CD4-positive, alpha-beta T cell treated with Interleukin-17A for 4 hours (primary cell): ENCODE results near the gene PPP6R3.
"Not testable (repeated sequence)": the region's sequence is repeated elsewhere in the genome, so short reads cannot be mapped to it uniquely, and the experiment has no call there.

ENCODE experiments used
- DNase-seq: peaks from one replicate; pipeline ENCODE4 v3.0.0-alpha.2; 2020; ENCODE audit warnings: mixed read lengths

Gene PPP6R3

DNA sequence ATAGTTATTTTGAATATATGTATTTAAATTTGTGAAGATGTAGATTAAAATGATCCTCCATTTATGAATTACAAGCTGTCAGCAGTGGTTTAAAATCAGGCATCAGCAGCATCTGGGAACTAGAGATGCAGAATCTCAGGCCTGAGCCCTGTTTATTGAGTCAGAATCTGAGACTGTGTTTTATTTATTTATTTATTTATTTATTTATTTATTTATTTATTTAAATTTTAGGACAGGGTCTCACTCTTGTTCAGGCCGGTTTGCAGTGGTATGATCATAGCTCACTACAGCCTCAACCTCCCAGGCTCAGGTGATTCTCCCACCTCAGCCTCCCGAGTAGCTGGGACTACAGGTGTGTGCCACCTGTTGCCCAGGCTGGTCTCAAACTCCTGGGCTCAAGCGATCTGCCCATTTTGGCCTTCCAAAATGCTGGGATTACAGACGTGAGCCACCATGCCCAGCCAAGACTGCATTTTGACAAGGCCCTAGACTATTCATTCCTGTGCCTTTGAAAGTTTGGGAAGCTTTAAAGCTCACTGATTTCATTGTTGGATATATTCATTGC lies 70.7 kb downstream of the PPP6R3 start:
- DNase-seq, result no peak

DNA sequence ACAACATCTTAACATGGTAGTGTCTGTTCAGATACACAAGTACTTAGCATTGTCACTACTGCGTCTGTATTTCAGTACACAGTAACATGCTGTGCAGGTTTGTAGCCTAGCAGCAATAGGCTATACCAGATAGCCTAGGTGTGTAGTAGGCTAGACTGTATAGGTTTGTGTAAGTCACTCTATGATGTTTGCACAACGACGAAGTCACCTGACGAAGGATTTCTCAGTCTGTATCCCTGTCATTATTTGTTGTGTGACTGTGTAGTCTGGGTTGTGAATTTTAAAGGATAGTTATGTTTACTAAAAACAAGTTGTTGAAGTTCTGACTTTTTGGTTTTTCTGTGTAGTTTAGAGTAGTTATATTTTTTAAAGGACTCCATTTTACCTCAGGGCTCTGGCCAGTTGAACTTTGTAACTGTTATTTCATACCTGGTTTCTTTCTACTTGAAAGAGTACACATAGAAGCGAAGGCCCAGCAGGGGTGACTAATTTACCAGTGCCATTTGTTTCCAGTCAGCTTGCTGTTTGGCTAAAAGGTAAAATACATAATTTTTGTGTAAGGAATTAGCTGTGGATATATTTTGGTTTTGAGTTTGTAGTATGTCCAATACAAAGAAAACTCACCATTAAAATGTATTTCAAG lies 72.3 kb downstream of the PPP6R3 start:
- no peak for DNase-seq

DNA sequence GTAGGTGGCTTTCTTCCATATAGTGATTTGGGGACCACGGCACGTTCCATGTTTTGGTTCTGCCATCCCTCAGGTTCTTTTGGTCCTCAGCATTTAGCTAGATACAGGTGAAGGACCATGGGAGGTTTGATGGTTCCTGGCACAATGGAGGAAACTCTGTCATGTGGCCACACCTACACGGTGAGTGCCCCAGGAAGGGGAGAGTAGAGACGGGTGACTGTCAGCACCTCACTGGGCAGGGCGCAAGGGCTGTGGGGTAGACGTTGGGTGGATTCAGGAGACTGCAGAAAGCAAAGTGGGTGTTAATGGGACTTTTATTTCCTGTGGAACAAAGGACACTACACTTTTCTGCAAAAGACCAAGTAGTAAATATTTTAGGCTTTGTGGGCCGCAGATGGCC lies 73.4 kb downstream of the PPP6R3 start:
- DNase-seq, result no peak

DNA sequence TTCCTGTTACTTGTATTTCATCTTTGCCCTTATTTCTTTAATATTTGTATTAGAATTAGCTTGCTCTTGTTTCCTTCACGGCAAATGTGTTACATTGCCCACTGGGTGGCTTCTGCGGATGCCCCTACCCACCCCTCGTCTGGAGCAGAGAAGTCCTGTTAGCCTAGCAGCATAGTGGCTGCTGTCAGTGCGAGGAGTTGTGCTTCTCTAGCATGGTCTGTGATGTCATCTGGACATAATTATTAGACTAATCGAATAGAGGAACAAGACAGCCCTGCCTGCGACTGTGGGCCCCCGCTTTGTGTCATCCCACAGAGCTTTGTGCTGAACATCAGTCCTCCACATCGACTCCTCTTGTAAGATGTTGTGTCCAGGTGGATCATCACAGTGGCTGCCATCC lies 74.5 kb downstream of the PPP6R3 start:
- DNase-seq, result no peak

GRCh38 chr11:68536706-68537105 lies 76.2 kb downstream of the PPP6R3 start:
- DNase-seq, result no peak

- DNase-seq, result no peak
Measured at GRCh38 chr11:68538025-68538424, 77.5 kb downstream of the PPP6R3 start.

DNA sequence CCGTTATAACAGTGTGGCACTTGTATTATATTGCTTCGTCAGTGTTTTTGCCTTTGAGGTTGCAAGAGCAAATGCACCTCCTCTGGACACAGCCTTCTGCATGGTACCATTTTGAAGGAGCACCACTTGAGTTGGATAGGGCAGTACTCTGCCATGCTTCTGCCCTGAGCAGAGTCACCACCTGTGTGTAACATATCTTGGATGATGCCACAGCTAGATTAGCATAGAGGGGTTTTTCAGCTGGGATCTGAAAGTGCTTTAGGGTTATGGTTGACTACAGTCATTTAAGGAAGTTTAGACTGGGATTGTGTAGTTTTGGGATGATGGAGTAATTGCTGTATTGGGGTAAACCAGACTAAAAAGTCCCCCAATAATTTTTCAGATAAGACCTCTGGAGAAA lies 78.8 kb downstream of the PPP6R3 start:
- no peak for DNase-seq

DNA sequence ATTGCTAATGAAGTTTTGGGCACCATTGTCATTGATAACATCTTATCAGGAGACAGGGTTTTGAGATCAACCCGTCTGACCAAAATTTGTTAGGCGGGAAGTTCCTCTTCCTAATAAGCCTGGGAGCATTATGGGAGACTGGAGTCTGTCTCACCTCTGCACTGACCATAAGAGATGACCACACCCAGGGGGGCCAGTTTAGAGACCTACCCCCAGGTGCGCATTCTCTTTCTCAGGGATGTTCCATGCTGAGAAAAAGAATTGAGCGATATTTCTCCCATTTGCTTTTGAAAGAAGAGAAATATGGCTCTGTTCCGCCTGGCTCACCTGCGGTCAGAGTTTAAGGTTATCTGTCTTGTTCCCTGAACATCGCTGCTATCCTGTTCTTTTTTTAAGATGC lies 80.0 kb downstream of the PPP6R3 start:
- DNase-seq, result not testable (repeated sequence)

GRCh38 chr11:68541116-68541515 lies 80.6 kb downstream of the PPP6R3 start:
- no peak for DNase-seq

GRCh38 chr11:68541991-68542390 lies 81.4 kb downstream of the PPP6R3 start:
- no peak for DNase-seq

GRCh38 chr11:68542617-68543016 lies 82.1 kb downstream of the PPP6R3 start:
- no peak for DNase-seq

GRCh38 chr11:68543594-68543993 lies 83.0 kb downstream of the PPP6R3 start:
- DNase-seq, result no peak

DNA sequence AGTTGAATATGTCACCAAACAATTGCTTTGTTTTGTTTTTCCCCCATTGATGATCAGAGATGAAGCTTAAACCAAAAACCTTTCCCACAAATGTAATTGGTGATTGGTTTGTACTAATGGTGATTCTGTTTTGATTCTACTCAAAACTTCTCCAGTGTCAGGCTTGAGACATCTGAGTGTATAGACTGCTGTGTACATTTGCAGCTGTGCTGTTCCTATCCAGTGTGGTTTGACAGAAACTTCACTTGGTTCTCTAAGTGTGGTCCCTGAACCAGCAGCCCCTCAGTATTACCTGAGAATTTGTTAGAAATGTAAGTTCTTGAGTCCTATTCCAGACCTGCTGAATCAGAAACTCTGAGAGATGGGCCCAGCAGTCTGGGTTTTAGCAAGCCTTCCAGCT lies 84.8 kb downstream of the PPP6R3 start:
- DNase-seq, result no peak

GRCh38 chr11:68545796-68546195 lies 85.2 kb downstream of the PPP6R3 start:
- no peak for DNase-seq

GRCh38 chr11:68546555-68546954 lies 86.0 kb downstream of the PPP6R3 start:
- peak; percentile 21 for DNase-seq

GRCh38 chr11:68549789-68550484 lies 89.4 kb downstream of the PPP6R3 start:
- DNase-seq, result peak; percentile 12

DNA sequence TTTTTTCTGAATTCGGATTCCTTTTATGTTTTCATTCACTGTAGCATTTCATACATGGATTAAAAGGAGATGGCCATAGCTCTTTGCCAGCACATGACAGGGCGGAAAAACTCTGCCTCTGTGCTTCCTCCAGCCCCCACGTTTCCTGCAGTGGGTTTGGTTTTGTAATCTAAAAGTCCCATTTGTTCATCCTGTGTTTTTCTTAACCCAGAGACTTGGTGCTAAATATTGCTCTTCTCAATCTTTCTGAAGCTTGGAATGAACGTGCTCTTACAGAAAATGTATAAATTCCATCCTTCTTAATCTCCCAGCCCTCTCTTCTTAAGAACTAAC lies 89.9 kb downstream of the PPP6R3 start:
- peak; percentile 42 for DNase-seq

DNA sequence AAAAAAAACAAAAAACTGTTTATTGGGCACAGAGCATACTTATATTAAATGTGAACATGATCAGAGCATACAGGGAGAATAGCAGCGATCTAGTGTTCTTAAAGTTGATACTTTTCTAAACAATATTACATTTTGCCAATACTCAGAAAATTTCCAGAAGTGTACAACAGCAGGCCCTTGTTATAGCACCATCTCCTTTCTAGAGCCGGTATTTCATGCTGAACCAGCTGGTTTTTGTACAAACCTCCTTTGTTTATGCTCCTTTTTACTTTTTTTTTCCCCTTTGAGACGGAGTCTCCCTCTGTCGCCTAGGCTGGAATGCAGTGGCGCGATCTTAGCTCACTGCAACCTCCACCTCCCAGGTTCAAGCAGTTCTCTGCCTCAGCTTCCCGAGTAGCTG lies 90.7 kb downstream of the PPP6R3 start:
- DNase-seq, result no peak

DNA sequence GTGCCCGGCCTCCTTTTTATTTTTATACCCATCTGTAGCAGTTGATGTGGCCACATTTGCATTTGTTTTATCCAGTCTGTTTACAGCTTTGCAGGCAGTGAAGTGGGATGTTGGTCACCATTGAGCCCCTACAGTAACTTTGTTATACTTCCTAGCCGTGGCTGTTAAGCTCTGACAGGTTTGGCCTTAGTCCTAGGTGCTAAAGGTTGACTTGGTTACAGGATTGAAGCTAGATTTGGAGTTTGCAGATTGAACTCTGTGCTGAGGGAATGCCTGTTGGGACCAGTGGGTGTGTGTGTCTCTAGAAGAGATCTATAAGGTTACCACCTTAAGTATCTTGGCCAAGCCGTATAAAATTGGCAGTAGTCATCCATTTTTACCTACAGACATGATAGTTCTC lies 91.2 kb downstream of the PPP6R3 start:
- no peak for DNase-seq

DNA sequence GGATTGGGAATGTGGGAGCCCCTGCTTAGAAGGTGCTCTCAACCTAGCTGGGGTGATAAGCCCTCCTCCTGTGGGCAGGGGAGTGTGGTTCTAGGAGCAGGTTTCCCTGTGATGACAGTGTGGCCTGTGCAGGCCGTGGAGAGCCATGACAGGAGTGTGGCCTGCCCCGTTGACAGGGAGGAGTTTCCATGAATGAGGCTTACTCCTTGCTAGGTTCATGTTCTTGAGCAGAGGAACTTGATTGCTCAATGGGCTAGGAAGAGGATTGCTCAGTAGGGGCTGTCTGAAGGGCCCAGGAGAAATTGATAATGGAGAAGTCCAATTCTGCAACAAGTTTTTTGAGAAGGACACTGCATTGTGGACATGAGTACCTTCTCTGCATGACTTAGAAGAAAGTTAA lies 92.0 kb downstream of the PPP6R3 start:
- no peak for DNase-seq

DNA sequence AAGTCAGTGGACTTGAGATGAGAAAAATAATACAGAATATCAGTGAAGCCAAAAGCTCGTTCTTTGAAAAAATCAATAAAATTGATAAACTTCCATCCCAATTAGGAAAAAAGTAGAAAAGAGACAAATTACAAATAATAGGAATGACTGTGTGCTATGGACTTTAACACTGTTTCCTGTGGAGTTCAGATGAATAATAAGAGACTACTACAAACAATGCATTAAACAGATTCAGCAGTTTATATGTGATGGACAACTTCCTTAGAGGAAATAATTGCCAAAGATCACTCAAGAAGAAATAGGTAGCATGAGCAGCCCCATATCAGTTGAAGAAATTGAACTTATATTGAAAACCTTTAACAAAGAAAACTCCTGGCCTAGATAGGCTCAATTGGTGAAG lies 99.7 kb downstream of the PPP6R3 start:
- DNase-seq, result no peak

GRCh38 chr11:68563454-68563853 lies 102.9 kb downstream of the PPP6R3 start:
- DNase-seq, result no peak

GRCh38 chr11:68564261-68564660 lies 103.7 kb downstream of the PPP6R3 start:
- DNase-seq, result no peak

- DNase-seq, result no peak
Measured at GRCh38 chr11:68565768-68566167, 105.2 kb downstream of the PPP6R3 start.

- DNase-seq, result no peak
Measured at GRCh38 chr11:68567553-68567952, 107.0 kb downstream of the PPP6R3 start.
